C4-2B (cell line): ENCODE data around the gene MAPK8IP3.

Experiments
- ZFX ChIP-seq: fragments of 450-650 bp; IDR thresholded peaks from 2 replicates; pipeline ENCODE4 v1.6.1; 2017
- TF ChIP-seq, protein P1 (sequence below): fragments of 450-650 bp; conservative IDR thresholded peaks from 2 replicates; pipeline ENCODE4 v1.5.1; 2017; ENCODE audit warnings: mild to moderate bottlenecking

DNA sequence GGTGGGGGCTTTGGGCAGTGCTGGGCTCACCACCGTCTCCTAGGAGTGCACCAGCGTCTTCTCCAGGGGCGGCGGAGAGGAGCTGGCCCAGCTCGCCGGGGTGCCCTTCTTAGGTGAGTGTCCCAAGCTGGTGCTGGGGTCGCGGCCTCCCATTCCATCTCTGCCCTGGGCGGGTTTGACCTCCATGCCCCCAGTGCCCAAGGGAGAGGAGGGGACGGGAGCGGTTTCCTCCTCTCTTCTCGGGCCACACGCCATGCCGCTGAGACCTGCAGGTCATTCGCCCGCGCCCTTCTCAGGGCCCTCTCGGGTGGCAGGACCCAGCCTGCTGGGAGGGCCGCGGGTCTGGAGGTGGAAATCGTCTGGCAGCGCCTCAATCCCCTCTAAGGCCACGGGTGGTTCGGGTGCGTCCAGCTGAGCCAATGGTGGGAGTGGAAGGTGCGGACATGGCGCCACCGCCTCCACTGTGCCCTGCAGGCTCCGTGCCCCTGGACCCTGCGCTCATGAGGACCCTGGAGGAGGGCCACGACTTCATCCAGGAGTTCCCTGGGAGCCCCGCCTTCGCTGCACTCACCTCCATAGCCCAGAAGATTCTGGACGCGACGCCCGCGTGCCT is 82.2 kb downstream of the MAPK8IP3 start:
- TF ChIP-seq, protein P1, sequence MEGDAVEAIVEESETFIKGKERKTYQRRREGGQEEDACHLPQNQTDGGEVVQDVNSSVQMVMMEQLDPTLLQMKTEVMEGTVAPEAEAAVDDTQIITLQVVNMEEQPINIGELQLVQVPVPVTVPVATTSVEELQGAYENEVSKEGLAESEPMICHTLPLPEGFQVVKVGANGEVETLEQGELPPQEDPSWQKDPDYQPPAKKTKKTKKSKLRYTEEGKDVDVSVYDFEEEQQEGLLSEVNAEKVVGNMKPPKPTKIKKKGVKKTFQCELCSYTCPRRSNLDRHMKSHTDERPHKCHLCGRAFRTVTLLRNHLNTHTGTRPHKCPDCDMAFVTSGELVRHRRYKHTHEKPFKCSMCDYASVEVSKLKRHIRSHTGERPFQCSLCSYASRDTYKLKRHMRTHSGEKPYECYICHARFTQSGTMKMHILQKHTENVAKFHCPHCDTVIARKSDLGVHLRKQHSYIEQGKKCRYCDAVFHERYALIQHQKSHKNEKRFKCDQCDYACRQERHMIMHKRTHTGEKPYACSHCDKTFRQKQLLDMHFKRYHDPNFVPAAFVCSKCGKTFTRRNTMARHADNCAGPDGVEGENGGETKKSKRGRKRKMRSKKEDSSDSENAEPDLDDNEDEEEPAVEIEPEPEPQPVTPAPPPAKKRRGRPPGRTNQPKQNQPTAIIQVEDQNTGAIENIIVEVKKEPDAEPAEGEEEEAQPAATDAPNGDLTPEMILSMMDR = no peak
- no peak for TF ChIP-seq ZFX
